Amniotic epithelial cell (primary cell): ENCODE data around the gene ADSS1.
A peak's percentile ranks its signal among the peaks of the same experiment; 100 is the strongest.

Experiments
- DNase-seq: peaks from one replicate; pipeline ENCODE4 v3.0.0-alpha.2; 2010; ENCODE audit warnings: low read depth

ADSS1 gene

GRCh38 chr14:104795781-104796686, 72.0 kb downstream of the ADSS1 start:
- peak; percentile 12 for DNase-seq

GRCh38 chr14:104796687-104797081, 72.7 kb downstream of the ADSS1 start:
- no peak for DNase-seq
